SK-N-SH (cell line): ENCODE results near the gene GNB1L. TPM values are rescaled to one million over a fixed set of nuclear protein-coding genes. Genes with fewer than 3 reads are reported as not detected.
A peak's percentile ranks its signal among the peaks of the same experiment; 100 is the strongest.

ENCODE experiments used
- CTCF ChIA-PET: fragments of 300-600, 350-600 bp; formaldehyde crosslinking; extraction: SDS; loops from one replicate; lab custom pipeline; 2021; lab: Yijun Ruan, JAX
- POLR2A ChIA-PET: fragments of 350-600 bp; sonication (Branson Sonifier 250); formaldehyde crosslinking; extraction: SDS; loops from one replicate; lab custom pipeline; 2020; ENCODE audit warnings: antibody characterized with exemption, inconsistent platforms; lab: Yijun Ruan, JAX
- DNase-seq: peaks from one replicate; pipeline ENCODE4 v3.0.0; 2012
- H2AFZ ChIP-seq: fragments of 200-600 bp; sonication (generic); 2 replicates; pipeline ENCODE4 v1.8.1; 2016; ENCODE audit warnings: antibody characterized with exemption, mild to moderate bottlenecking, low read depth
- H3F3A ChIP-seq: fragments of 200-600 bp; sonication (generic); replicated peaks from 2 replicates; pipeline ENCODE3; 2016; ENCODE audit warnings: antibody characterized with exemption, mild to moderate bottlenecking; ENCODE audit not compliant: insufficient read depth
- H3K27ac ChIP-seq, 2 experiments: fragments of 200-500 bp in 1 of 2; fragments of 200-600 bp in 1 of 2; sonication (Bioruptor generic) in 1 of 2; sonication (generic), shearing (Covaris generic) in 1 of 2; 2 replicates each; pipeline versions ENCODE4 v1.5.1 to v1.6.1; 2014 to 2016; ENCODE audit warnings: low read depth in 2 of 2, inconsistent platforms in 1 of 2, low read length in 1 of 2, mild to moderate bottlenecking in 1 of 2, mixed read lengths in 1 of 2
- H3K27me3 ChIP-seq: fragments of 200-600 bp; sonication (generic), shearing (Covaris generic); 2 replicates; pipeline ENCODE4 v1.6.1; 2016; ENCODE audit warnings: mixed run types; ENCODE audit not compliant: insufficient read depth
- H3K36me3 ChIP-seq, 2 experiments: fragments of 200-500 bp in 1 of 2; fragments of 200-600 bp in 1 of 2; sonication (Bioruptor generic) in 1 of 2; sonication (generic) in 1 of 2; replicated peaks in 1 of 2; 2 replicates each; pipeline versions ENCODE3 to v1.5.1; 2014 to 2016; ENCODE audit warnings: low read length in 1 of 2, mild to moderate bottlenecking in 1 of 2; ENCODE audit not compliant: insufficient read depth in 2 of 2, control insufficient read depth in 1 of 2
- H3K4me1 ChIP-seq, 2 experiments: fragments of 200-500 bp in 1 of 2; fragments of 200-600 bp in 1 of 2; sonication (Bioruptor generic) in 1 of 2; sonication (generic), shearing (Covaris generic) in 1 of 2; 2 replicates each; pipeline versions ENCODE4 v1.5.1 to v1.6.1; 2014 to 2016; ENCODE audit warnings: low read depth in 1 of 2, low read length in 1 of 2, mixed run types in 1 of 2; ENCODE audit not compliant: insufficient read depth in 2 of 2, control insufficient read depth in 1 of 2
- H3K4me2 ChIP-seq: fragments of 200-600 bp; sonication (generic), shearing (Covaris generic); 2 replicates; pipeline ENCODE4 v1.6.1; 2017; ENCODE audit warnings: mixed run types
- H3K4me3 ChIP-seq, 2 experiments: fragments of 200-500 bp in 1 of 2; fragments of 200-600 bp in 1 of 2; sonication (Bioruptor generic) in 1 of 2; sonication (generic), shearing (Covaris generic) in 1 of 2; 2 replicates each; pipeline versions ENCODE4 v1.5.1 to v1.8.1; 2014 to 2016; ENCODE audit warnings: low read depth in 2 of 2, inconsistent platforms in 1 of 2, low read length in 1 of 2, mild to moderate bottlenecking in 1 of 2, mixed read lengths in 1 of 2, moderate library complexity in 1 of 2
- H3K79me2 ChIP-seq: fragments of 200-600 bp; sonication (generic); 2 replicates; pipeline ENCODE4 v1.8.1; 2017; ENCODE audit warnings: mild to moderate bottlenecking; ENCODE audit not compliant: insufficient read depth
- H3K9ac ChIP-seq: fragments of 200-600 bp; sonication (generic); 2 replicates; pipeline ENCODE4 v1.6.1; 2017; ENCODE audit warnings: mixed run types
- H3K9me2 ChIP-seq: fragments of 200-600 bp; sonication (generic); 2 replicates; pipeline ENCODE4 v1.6.1; 2017; ENCODE audit warnings: mixed run types
- H3K9me3 ChIP-seq: fragments of 200-600 bp; sonication (generic); 2 replicates; pipeline ENCODE4 v1.6.1; 2017; ENCODE audit warnings: mixed run types, mild to moderate bottlenecking, moderate library complexity
- H4K20me1 ChIP-seq: fragments of 200-600 bp; sonication (generic); 2 replicates; pipeline ENCODE4 v1.6.1; 2017; ENCODE audit warnings: mild to moderate bottlenecking, mixed run types; ENCODE audit not compliant: insufficient read depth
- CHD2 ChIP-seq: fragments of 150-350 bp; IDR thresholded peaks from 2 replicates; pipeline ENCODE4 v1.6.1; 2018; ENCODE audit warnings: low read length; ENCODE audit not compliant: partially characterized antibody
- EZH2phosphoT487 ChIP-seq: fragments of 200-600 bp; sonication (generic); IDR thresholded peaks from 2 replicates; pipeline ENCODE4 v1.6.1; 2017; ENCODE audit warnings: low read depth, mixed run types, mild to moderate bottlenecking, antibody characterized with exemption, moderate library complexity, borderline replicate concordance
- FOXJ3 ChIP-seq: sonication (generic); formaldehyde crosslinking; IDR thresholded peaks from 2 replicates; pipeline ENCODE4 v1.5.1; 2020; ENCODE audit warnings: mild to moderate bottlenecking, missing genetic modification reagents
- FOXM1 ChIP-seq: IDR thresholded peaks from 2 replicates; pipeline ENCODE4 v1.4.0; 2012; ENCODE audit warnings: low read depth, mild to moderate bottlenecking
- GATA2 ChIP-seq: sonication (generic); formaldehyde crosslinking; IDR thresholded peaks from 2 replicates; pipeline ENCODE4 v1.5.0; 2020; ENCODE audit warnings: mild to moderate bottlenecking, missing genetic modification reagents
- JUND ChIP-seq: IDR thresholded peaks from 2 replicates; pipeline ENCODE4 v1.4.0; 2012
- MAX ChIP-seq: IDR thresholded peaks from 2 replicates; pipeline ENCODE4 v1.4.0; 2012; ENCODE audit warnings: low read depth
- MEF2A ChIP-seq: IDR thresholded peaks from 2 replicates; pipeline ENCODE4 v1.4.0; 2012; ENCODE audit warnings: low read depth, borderline replicate concordance
- NFIC ChIP-seq: IDR thresholded peaks from 2 replicates; pipeline ENCODE4 v1.4.0; 2012; ENCODE audit warnings: borderline replicate concordance
- PBX3 ChIP-seq: IDR thresholded peaks from 2 replicates; pipeline ENCODE4; 2012
- RCOR1 ChIP-seq: fragments of 150-350 bp; IDR thresholded peaks from 2 replicates; pipeline ENCODE4 v1.6.1; 2017; ENCODE audit warnings: antibody characterized with exemption, low read length
- SIN3A ChIP-seq: IDR thresholded peaks from 2 replicates; pipeline ENCODE4 v1.6.1; 2012; ENCODE audit warnings: low read depth, mild to moderate bottlenecking, low read length, moderate library complexity, borderline replicate concordance
- TAF1 ChIP-seq: IDR thresholded peaks from 2 replicates; pipeline ENCODE4 v1.6.1; 2012; ENCODE audit warnings: low read depth, mild to moderate bottlenecking, low read length, moderate library complexity, borderline replicate concordance
- TCF12 ChIP-seq: IDR thresholded peaks from 2 replicates; pipeline ENCODE4 v1.4.0; 2012
- TEAD4 ChIP-seq: IDR thresholded peaks from 2 replicates; pipeline ENCODE4 v1.4.0; 2012; ENCODE audit warnings: mild to moderate bottlenecking, borderline replicate concordance; ENCODE audit not compliant: insufficient read depth
- YY1 ChIP-seq: IDR thresholded peaks from 2 replicates; pipeline ENCODE4 v1.4.0; 2012; ENCODE audit warnings: low read depth, mild to moderate bottlenecking
- WGBS: methylation state at CpG from one replicate; pipeline ENCODE4 v1.1.6; 2017; ENCODE audit warnings: low lambda C conversion rate; 5-methylcytosine and 5-hydroxymethylcytosine counted together
- polyA plus RNA-seq, 3 experiments: library from polyadenylated mRNA; depleted of rRNA; stranded (reverse); fragments of >200 nt; gene quantifications; 2 replicates each; pipeline ENCODE4 v1.2.3, GENCODE V29; 2012
- TF ChIP-seq, protein P1 (sequence below): fragments of 200-600 bp; sonication (generic); IDR thresholded peaks from 2 replicates; pipeline ENCODE4 v1.6.1; 2017; ENCODE audit warnings: antibody characterized with exemption, mild to moderate bottlenecking, moderate library complexity
- TF ChIP-seq, protein P2 (sequence below): IDR thresholded peaks from 2 replicates; pipeline ENCODE4 v1.4.0; 2012; ENCODE audit warnings: low read depth, borderline replicate concordance

GNB1L gene
- polyA plus RNA-seq, 1 of the 3 experiments (the other 2 are of a cell fraction), result 5.9 TPM

GRCh38 chr22:19761725-19762567 is 92.7 kb downstream of the GNB1L start:
- no peak overlapping the region for H3K9ac ChIP-seq
- CTCF ChIA-PET, result interaction anchor here (0.9 to 3.7 kb wide), 5 partner anchors 31 to 148 kb away, joined by 3 to 15 read pairs (median 5); no protein-coding TSS in a partner anchor
- no peaks in the 10 kb centered on the region for H3F3A ChIP-seq
- peaks cover 0 to 4% of the 10 kb centered on the region in 2 experiments; a peak in 2 of 4 replicates for H3K4me1 ChIP-seq
- no peaks in the 10 kb centered on the region for H3K9me2 ChIP-seq
- TF ChIP-seq NFIC, result no peak
- no peak for TF ChIP-seq CHD2
- no peak for TF ChIP-seq SIN3A
- TF ChIP-seq TAF1, result no peak
- no peak for TF ChIP-seq FOXM1
- TF ChIP-seq, protein P1, sequence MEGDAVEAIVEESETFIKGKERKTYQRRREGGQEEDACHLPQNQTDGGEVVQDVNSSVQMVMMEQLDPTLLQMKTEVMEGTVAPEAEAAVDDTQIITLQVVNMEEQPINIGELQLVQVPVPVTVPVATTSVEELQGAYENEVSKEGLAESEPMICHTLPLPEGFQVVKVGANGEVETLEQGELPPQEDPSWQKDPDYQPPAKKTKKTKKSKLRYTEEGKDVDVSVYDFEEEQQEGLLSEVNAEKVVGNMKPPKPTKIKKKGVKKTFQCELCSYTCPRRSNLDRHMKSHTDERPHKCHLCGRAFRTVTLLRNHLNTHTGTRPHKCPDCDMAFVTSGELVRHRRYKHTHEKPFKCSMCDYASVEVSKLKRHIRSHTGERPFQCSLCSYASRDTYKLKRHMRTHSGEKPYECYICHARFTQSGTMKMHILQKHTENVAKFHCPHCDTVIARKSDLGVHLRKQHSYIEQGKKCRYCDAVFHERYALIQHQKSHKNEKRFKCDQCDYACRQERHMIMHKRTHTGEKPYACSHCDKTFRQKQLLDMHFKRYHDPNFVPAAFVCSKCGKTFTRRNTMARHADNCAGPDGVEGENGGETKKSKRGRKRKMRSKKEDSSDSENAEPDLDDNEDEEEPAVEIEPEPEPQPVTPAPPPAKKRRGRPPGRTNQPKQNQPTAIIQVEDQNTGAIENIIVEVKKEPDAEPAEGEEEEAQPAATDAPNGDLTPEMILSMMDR, result no peak
- TF ChIP-seq JUND, result no peak
- TF ChIP-seq YY1, result no peak
- TF ChIP-seq MEF2A, result no peak
- no peak for TF ChIP-seq TCF12
- TF ChIP-seq EZH2phosphoT487, result no peak
- no peak for TF ChIP-seq MAX
- TF ChIP-seq, all 33 proteins: peak for 0
- no peaks in the 10 kb centered on the region for H4K20me1 ChIP-seq
- H3K4me3 ChIP-seq, result no peak overlapping the region
- H3K4me2 ChIP-seq, result no peak overlapping the region
- no peaks in the 10 kb centered on the region for H3K79me2 ChIP-seq
- H3K9me3 ChIP-seq, result no peaks in the 10 kb centered on the region
- H3K27me3 ChIP-seq, result peaks cover 34% of the 10 kb centered on the region
- 92% methylated on average over 30 of the region's 33 CpGs for WGBS
- H3K36me3 ChIP-seq, result no peaks in the 10 kb centered on the region
- POLR2A ChIA-PET, result no interaction called here
- no peak for DNase-seq
- H2AFZ ChIP-seq, result no peak overlapping the region
- H3K27ac ChIP-seq, result no peak overlapping the region

- 100% methylated on average over 5 of the region's 117 CpGs for WGBS
- no peak overlapping the region for H3K27ac ChIP-seq
- no peak overlapping the region for H3K9ac ChIP-seq
- peak overlapping the region in 1 of 2 experiments; percentile 25; a peak in 1 of 4 replicates for H3K4me3 ChIP-seq
- peak; percentile 71 for DNase-seq
- ChIA-PET CTCF (interaction anchor here (0.7 to 3.7 kb wide), 4 partner anchors 30 to 149 kb away, joined by 3 to 15 read pairs (median 4); no protein-coding TSS in a partner anchor), POLR2A (no interaction called here)
- no peaks in the 10 kb centered on the region for H4K20me1 ChIP-seq
- H3K9me2 ChIP-seq, result no peaks in the 10 kb centered on the region
- H3K9me3 ChIP-seq, result no peaks in the 10 kb centered on the region
- H3K4me1 ChIP-seq, result peaks cover 0 to 4% of the 10 kb centered on the region in 2 experiments; a peak in 2 of 4 replicates
- H3F3A ChIP-seq, result no peaks in the 10 kb centered on the region
- H3K27me3 ChIP-seq, result peaks cover 34% of the 10 kb centered on the region
- H3K36me3 ChIP-seq, result no peaks in the 10 kb centered on the region
- TF ChIP-seq CHD2, result no peak
- TF ChIP-seq, protein P2, sequence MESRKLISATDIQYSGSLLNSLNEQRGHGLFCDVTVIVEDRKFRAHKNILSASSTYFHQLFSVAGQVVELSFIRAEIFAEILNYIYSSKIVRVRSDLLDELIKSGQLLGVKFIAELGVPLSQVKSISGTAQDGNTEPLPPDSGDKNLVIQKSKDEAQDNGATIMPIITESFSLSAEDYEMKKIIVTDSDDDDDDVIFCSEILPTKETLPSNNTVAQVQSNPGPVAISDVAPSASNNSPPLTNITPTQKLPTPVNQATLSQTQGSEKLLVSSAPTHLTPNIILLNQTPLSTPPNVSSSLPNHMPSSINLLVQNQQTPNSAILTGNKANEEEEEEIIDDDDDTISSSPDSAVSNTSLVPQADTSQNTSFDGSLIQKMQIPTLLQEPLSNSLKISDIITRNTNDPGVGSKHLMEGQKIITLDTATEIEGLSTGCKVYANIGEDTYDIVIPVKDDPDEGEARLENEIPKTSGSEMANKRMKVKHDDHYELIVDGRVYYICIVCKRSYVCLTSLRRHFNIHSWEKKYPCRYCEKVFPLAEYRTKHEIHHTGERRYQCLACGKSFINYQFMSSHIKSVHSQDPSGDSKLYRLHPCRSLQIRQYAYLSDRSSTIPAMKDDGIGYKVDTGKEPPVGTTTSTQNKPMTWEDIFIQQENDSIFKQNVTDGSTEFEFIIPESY, result no peak
- TF ChIP-seq TCF12, result no peak
- no peak for TF ChIP-seq PBX3
- TF ChIP-seq FOXJ3 (CRISPR knock-in tag), result no peak
- TF ChIP-seq RCOR1, result no peak
- TF ChIP-seq, protein P1, result no peak
- no peak for TF ChIP-seq GATA2 (CRISPR knock-in tag)
- no peak for TF ChIP-seq TEAD4
- H3K79me2 ChIP-seq, result no peaks in the 10 kb centered on the region
- no peak overlapping the region for H3K4me2 ChIP-seq
- no peak overlapping the region for H2AFZ ChIP-seq
These were observed 93.5 kb downstream of the GNB1L start for GRCh38 chr22:19760951-19761724.
